ENCODE data around the gene PTGES3. TPM values are rescaled to one million over a fixed set of nuclear protein-coding genes. Genes with fewer than 3 reads are reported as not detected.

PTGES3 gene
- total and polyA plus RNA-seq, 10 of the 15 experiments (the other 5 are each of a cell fraction or from before 2014, with no cell fraction given), result 117 to 520 (median 175) TPM

GRCh38 chr12:56628671-56629458 lies 59.2 kb downstream of the PTGES3 start (continued):
- TF ChIP-seq, protein P1, sequence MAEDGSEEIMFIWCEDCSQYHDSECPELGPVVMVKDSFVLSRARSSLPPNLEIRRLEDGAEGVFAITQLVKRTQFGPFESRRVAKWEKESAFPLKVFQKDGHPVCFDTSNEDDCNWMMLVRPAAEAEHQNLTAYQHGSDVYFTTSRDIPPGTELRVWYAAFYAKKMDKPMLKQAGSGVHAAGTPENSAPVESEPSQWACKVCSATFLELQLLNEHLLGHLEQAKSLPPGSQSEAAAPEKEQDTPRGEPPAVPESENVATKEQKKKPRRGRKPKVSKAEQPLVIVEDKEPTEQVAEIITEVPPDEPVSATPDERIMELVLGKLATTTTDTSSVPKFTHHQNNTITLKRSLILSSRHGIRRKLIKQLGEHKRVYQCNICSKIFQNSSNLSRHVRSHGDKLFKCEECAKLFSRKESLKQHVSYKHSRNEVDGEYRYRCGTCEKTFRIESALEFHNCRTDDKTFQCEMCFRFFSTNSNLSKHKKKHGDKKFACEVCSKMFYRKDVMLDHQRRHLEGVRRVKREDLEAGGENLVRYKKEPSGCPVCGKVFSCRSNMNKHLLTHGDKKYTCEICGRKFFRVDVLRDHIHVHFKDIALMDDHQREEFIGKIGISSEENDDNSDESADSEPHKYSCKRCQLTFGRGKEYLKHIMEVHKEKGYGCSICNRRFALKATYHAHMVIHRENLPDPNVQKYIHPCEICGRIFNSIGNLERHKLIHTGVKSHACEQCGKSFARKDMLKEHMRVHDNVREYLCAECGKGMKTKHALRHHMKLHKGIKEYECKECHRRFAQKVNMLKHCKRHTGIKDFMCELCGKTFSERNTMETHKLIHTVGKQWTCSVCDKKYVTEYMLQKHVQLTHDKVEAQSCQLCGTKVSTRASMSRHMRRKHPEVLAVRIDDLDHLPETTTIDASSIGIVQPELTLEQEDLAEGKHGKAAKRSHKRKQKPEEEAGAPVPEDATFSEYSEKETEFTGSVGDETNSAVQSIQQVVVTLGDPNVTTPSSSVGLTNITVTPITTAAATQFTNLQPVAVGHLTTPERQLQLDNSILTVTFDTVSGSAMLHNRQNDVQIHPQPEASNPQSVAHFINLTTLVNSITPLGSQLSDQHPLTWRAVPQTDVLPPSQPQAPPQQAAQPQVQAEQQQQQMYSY (CRISPR knock-in tag; IDR thresholded peaks at IDR 0.05), result no peak
- peak; percentile 83; the same call in 1 of the 2 replicates for TF ChIP-seq MXI1 (IDR thresholded peaks at IDR 0.05; ENCODE audit: low read depth, low read length)
- TF ChIP-seq ASH2L (IDR thresholded peaks at IDR 0.05; ENCODE audit: borderline replicate concordance, low read depth), result no peak
- TF ChIP-seq NR2C1 (IDR thresholded peaks at IDR 0.05), result no peak
- TF ChIP-seq SP1 (IDR thresholded peaks at IDR 0.05; ENCODE audit: low read depth, low read length), result peak; percentile 16
- TF ChIP-seq ATF3 (IDR thresholded peaks at IDR 0.05; ENCODE audit: borderline replicate concordance, extremely low read depth, low read depth, low read length), result no peak
- TF ChIP-seq, protein P2, sequence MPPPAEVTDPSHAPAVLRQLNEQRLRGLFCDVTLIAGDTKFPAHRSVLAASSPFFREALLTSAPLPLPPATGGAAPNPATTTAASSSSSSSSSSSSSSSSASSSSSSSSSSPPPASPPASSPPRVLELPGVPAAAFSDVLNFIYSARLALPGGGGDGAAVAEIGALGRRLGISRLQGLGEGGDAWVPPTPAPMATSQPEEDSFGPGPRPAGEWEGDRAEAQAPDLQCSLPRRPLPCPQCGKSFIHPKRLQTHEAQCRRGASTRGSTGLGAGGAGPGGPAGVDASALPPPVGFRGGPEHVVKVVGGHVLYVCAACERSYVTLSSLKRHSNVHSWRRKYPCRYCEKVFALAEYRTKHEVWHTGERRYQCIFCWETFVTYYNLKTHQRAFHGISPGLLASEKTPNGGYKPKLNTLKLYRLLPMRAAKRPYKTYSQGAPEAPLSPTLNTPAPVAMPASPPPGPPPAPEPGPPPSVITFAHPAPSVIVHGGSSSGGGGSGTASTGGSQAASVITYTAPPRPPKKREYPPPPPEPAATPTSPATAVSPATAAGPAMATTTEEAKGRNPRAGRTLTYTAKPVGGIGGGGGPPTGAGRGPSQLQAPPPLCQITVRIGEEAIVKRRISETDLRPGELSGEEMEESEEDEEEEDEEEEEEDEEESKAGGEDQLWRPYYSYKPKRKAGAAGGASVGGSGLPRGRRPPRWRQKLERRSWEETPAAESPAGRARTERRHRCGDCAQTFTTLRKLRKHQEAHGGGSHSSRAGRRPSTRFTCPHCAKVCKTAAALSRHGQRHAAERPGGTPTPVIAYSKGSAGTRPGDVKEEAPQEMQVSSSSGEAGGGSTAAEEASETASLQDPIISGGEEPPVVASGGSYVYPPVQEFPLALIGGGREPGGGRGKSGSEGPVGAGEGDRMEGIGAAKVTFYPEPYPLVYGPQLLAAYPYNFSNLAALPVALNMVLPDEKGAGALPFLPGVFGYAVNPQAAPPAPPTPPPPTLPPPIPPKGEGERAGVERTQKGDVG (CRISPR knock-in tag; IDR thresholded peaks at IDR 0.05), result no peak
- TF ChIP-seq IKZF1 (conservative IDR thresholded peaks at IDR 0.05), result peak; percentile 85
- TF ChIP-seq SMARCA5 (IDR thresholded peaks at IDR 0.05), result no peak
- no peak for TF ChIP-seq RELA (IDR thresholded peaks at IDR 0.05; ENCODE audit: borderline replicate concordance, partially characterized antibody)
- 0 out of 2 replicates have a peak, but pooled peaks have one; percentile 10 for TF ChIP-seq RAD21 (IDR thresholded peaks at IDR 0.05; ENCODE audit: insufficient read depth, low read depth, low read length)
- TF ChIP-seq BCLAF1 (IDR thresholded peaks at IDR 0.05), result no peak
- TF ChIP-seq WRNIP1 (IDR thresholded peaks at IDR 0.05; ENCODE audit: borderline replicate concordance, low read depth, low read length), result 0 out of 2 replicates have a peak, but pooled peaks have one; percentile 18
- peak; percentile 71; the same call in 1 of the 2 replicates for TF ChIP-seq TCF3 (IDR thresholded peaks at IDR 0.05; ENCODE audit: borderline replicate concordance, insufficient read depth, low read depth, low read length)
- TF ChIP-seq SRF (IDR thresholded peaks at IDR 0.05; ENCODE audit: low read depth in 2 of 2, low read length in 2 of 2), result no peak
- TF ChIP-seq, protein P3, sequence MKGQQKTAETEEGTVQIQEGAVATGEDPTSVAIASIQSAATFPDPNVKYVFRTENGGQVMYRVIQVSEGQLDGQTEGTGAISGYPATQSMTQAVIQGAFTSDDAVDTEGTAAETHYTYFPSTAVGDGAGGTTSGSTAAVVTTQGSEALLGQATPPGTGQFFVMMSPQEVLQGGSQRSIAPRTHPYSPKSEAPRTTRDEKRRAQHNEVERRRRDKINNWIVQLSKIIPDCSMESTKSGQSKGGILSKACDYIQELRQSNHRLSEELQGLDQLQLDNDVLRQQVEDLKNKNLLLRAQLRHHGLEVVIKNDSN (IDR thresholded peaks at IDR 0.05; ENCODE audit: borderline replicate concordance, extremely low read length, insufficient read depth, low read depth, low read length), result no peak
- TF ChIP-seq NFYA (IDR thresholded peaks at IDR 0.05; ENCODE audit: borderline replicate concordance, low read depth, low read length), result no peak
